Ureter (tissue), 1 donor: ENCODE results near the gene SLC25A26. TPM values are rescaled to one million over a fixed set of nuclear protein-coding genes. Genes with fewer than 3 reads are reported as not detected.

Experiments
- DNase-seq: peaks from one replicate; pipeline ENCODE4 v3.0.0-alpha.2; 2020; ENCODE audit warnings: low spot score
- total RNA-seq: library from RNA; stranded (reverse); gene quantifications from one replicate; pipeline ENCODE4 v1.2.4, GENCODE V29; 2023
- donor health status: DM: yes; HTN: yes; CAD: no.

The SLC25A26 gene
- total RNA-seq, 1 donor from 2014 or later, result 21.3 TPM

GRCh38 chr3:66396161-66396760, 175.5 kb downstream of the SLC25A26 start:
- no peak for DNase-seq

- no peak for DNase-seq
Observed at GRCh38 chr3:66396888-66397287, 176.1 kb downstream of the SLC25A26 start.

- DNase-seq, result no peak
Observed at GRCh38 chr3:66397745-66398144, 176.9 kb downstream of the SLC25A26 start.

GRCh38 chr3:66398228-66399025, 177.6 kb downstream of the SLC25A26 start:
- DNase-seq, result no peak

- no peak for DNase-seq
Observed at GRCh38 chr3:66399529-66400232, 178.9 kb downstream of the SLC25A26 start.

- DNase-seq, result no peak
Observed at GRCh38 chr3:66400411-66401156, 179.8 kb downstream of the SLC25A26 start.

GRCh38 chr3:66401157-66401550, 180.4 kb downstream of the SLC25A26 start:
- no peak for DNase-seq

GRCh38 chr3:66401675-66402491, 181.1 kb downstream of the SLC25A26 start:
- no peak for DNase-seq

GRCh38 chr3:66402596-66403290, 181.9 kb downstream of the SLC25A26 start:
- no peak for DNase-seq

- DNase-seq, result no peak
Observed at GRCh38 chr3:66403323-66403990, 182.7 kb downstream of the SLC25A26 start.

GRCh38 chr3:66404197-66404596, 183.4 kb downstream of the SLC25A26 start:
- no peak for DNase-seq

GRCh38 chr3:66404903-66405700, 184.3 kb downstream of the SLC25A26 start:
- no peak for DNase-seq

GRCh38 chr3:66405701-66406091, 184.9 kb downstream of the SLC25A26 start:
- no peak for DNase-seq

GRCh38 chr3:66406163-66406562, 185.4 kb downstream of the SLC25A26 start:
- DNase-seq, result no peak

GRCh38 chr3:66406831-66407610, 186.2 kb downstream of the SLC25A26 start:
- DNase-seq, result no peak

GRCh38 chr3:66407611-66408218, 186.9 kb downstream of the SLC25A26 start:
- DNase-seq, result peak; percentile 62

GRCh38 chr3:66409771-66410754, 189.3 kb downstream of the SLC25A26 start:
- DNase-seq, result no peak
